IPS-18a (cell line): Measurements from ENCODE around the gene NDUFV3.

Source experiments
- H3K27ac ChIP-seq: one replicate; pipeline ENCODE4 v1.5.1; 2013; ENCODE audit warnings: low read length
- H3K27me3 ChIP-seq: one replicate; pipeline ENCODE4 v1.6.1; 2013; ENCODE audit warnings: mild to moderate bottlenecking, low read length; ENCODE audit not compliant: control insufficient read depth, insufficient read depth
- H3K36me3 ChIP-seq: one replicate; pipeline ENCODE4 v1.6.1; 2013; ENCODE audit warnings: low read depth, low read length; ENCODE audit not compliant: control insufficient read depth
- H3K4me1 ChIP-seq: one replicate; pipeline ENCODE4 v1.6.1; 2013; ENCODE audit warnings: low read depth, low read length; ENCODE audit not compliant: control insufficient read depth
- H3K4me3 ChIP-seq: one replicate; pipeline ENCODE4 v1.5.1; 2013; ENCODE audit warnings: low read length
- H3K9ac ChIP-seq: one replicate; pipeline ENCODE4 v1.6.1; 2013; ENCODE audit warnings: mild to moderate bottlenecking, low read length, moderate library complexity
- H3K9me3 ChIP-seq: one replicate; pipeline ENCODE4 v1.6.1; 2013; ENCODE audit warnings: low read depth, low read length; ENCODE audit not compliant: control insufficient read depth

The NDUFV3 gene

DNA sequence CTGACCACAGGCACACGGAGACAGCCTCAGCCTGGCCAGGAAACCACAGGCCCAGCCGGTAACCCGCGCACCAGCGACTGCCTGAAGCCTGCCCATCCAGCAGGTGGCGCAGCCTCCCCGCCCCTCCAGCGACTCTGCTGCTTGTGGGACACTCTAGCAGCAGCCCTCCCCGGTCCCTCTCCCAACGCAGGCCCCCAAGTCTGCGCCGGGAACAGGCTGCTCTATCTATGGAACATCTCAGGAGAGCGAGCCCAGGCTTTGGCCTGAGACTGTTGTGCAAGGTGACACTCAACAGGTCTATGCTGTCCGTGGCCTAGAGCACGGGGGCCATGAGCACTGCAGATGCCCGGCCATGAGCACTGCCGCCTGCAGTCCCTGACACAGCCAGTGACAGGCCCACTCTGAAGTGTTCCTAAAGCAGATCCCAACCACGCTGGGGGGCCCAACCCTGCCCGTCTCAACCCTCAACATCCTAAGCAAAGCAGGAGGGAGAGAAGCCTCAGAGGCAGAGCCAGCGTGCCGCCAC lies 42.2 kb upstream of the NDUFV3 start:
- no peaks in the 10 kb centered on the region for H3K4me1 ChIP-seq
- H3K36me3 ChIP-seq, result peaks cover 82% of the 10 kb centered on the region
- H3K9me3 ChIP-seq, result no peaks in the 10 kb centered on the region

DNA sequence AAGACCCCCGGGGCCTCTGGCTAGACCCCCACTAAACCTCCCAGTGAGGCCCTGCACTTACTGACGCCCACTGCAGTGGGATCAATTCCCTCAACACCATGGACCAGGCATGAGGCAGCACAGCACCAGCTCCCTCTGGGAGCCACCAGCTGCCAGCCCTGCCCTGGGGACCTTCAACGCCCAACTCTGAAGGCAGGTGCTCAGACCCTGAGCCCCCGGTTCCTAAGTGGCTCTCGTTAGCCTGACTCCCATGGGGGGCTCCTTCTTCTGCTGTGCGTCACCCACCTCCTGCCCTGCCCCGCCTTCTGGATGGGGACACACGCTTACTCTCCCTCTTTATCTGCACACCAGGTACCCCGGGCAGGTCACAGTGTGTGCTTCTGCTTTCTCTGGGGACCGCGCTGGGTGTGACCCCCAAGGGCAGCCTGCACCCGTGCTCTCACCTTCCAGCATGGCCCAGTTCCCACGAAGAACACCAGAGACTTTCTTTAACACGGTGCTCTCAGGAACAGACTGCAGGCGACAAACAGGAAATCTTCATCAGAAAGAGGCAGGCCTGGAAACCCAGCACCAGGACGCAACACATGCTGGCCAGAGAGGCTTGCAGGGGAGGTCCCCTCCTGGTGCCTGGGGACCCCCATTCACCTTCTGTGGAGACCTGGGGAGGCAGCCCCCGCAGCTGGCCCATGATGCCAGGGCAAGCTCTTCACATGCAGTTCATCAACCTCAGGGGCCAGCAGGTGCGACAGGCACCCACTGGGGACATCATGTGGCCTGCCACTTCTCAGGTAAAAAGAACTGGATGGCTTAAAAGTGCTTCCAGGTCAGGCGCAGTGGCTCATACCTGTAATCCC lies 41.1 kb upstream of the NDUFV3 start:
- peaks cover 86% of the 10 kb centered on the region for H3K36me3 ChIP-seq
- no peaks in the 10 kb centered on the region for H3K4me1 ChIP-seq
- H3K27me3 ChIP-seq, result no peaks in the 10 kb centered on the region
- H3K9me3 ChIP-seq, result no peaks in the 10 kb centered on the region
- H3K27ac ChIP-seq, result no peak overlapping the region
- no peak overlapping the region for H3K9ac ChIP-seq
- no peak overlapping the region for H3K4me3 ChIP-seq

More for the DNA sequence above, 42.2 kb upstream of the NDUFV3 start:
- no peak overlapping the region for H3K4me3 ChIP-seq
- no peak overlapping the region for H3K9ac ChIP-seq
- no peaks in the 10 kb centered on the region for H3K27me3 ChIP-seq
- no peak overlapping the region for H3K27ac ChIP-seq

DNA sequence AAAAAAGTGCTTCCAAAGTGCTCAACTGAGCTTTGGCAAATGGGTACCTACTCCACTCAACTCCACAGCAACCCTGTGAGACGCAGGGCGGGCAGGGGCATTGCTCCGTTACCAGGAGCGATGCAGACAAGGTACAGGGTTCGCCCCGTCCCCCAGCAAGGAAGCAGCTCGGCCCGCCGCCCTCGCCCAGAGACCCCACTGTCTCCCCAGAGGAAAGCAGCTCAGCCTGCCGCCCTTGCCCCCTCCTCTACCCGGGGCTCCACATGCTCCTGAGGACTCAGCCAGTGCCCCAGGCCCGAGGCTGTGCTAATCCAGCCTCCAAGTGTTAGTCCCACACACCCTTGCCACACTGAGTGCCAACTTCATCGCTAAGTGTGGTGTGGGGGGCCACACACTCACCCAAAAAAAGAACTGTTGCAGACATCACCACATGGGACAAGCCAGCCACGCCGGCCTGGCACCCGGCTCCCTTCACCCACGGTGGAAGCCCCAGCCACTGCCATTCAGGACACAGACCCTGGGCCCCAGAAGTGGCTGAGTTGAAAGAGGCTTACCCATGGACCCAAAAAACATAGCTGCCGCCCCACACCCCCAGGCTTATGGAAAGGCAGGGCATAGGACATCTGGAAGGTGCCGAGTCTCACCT lies 40.1 kb upstream of the NDUFV3 start:
- H3K36me3 ChIP-seq, result peaks cover 83% of the 10 kb centered on the region
- H3K27me3 ChIP-seq, result no peaks in the 10 kb centered on the region
- no peak overlapping the region for H3K4me3 ChIP-seq
- no peak overlapping the region for H3K9ac ChIP-seq
- no peaks in the 10 kb centered on the region for H3K9me3 ChIP-seq
- H3K4me1 ChIP-seq, result no peaks in the 10 kb centered on the region
- no peak overlapping the region for H3K27ac ChIP-seq

DNA sequence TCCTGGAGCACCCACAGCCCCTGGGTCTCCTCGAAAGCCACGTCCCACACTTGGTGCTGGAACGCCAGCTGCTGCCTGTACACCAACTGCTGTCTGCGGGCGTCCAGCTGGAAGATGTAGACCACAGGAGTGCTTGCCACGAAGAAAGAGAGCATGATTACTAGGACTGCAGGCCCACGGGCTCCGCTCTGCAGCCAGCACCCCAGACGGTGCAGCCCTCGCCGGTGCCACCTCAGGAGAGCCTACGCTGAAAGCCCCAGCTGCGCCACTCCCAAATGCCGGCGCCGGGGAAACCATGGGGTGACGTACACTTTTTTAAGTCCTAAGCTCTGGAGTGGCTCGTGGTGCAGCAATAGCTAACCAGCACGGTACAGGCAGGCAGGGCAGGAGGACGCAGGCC lies 39.5 kb upstream of the NDUFV3 start:
- Histone ChIP-seq H3K4me1 (no peaks in the 10 kb centered on the region), H3K27me3 (no peaks in the 10 kb centered on the region), H3K36me3 (peaks cover 87% of the 10 kb centered on the region), H3K4me3 (no peak overlapping the region), H3K9ac (no peak overlapping the region), H3K27ac (no peak overlapping the region), H3K9me3 (no peaks in the 10 kb centered on the region)

DNA sequence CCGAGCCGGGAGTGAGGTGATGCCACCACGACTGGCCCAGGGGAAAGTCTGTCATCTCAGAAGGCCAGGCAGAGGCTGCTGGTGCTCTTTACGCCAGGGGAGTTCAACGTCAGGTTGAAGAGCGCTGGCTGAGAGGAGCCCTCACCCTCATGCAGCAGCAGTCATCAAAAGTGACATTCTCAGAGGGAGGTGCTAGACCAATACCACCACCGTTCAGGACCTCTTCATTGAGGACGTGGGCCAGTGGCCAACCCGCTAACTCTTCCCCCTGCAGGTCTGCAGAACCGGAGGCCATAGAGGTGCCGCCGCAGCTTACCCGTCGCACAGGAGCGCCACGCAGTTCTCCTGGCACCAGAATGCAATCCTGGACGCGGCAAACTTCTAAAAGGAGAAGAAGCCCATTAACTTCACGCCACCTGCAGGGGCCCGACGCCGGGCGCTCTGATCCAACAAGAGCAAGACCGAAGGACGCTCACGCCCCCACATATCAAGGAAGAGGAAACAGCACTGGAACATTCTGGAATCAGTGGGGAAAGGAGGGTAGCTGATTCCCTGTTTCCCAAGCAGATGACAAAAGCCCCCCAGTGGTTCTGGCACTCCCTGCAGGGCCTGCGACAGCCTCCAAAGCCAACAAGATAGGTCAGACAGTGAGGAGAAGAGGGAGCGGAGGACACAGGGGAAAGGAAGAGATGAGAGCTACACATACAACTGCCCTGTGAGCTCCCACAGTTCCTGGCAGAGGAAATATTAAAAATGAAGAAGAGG lies 38.7 kb upstream of the NDUFV3 start:
- H3K9ac ChIP-seq, result no peak overlapping the region

DNA sequence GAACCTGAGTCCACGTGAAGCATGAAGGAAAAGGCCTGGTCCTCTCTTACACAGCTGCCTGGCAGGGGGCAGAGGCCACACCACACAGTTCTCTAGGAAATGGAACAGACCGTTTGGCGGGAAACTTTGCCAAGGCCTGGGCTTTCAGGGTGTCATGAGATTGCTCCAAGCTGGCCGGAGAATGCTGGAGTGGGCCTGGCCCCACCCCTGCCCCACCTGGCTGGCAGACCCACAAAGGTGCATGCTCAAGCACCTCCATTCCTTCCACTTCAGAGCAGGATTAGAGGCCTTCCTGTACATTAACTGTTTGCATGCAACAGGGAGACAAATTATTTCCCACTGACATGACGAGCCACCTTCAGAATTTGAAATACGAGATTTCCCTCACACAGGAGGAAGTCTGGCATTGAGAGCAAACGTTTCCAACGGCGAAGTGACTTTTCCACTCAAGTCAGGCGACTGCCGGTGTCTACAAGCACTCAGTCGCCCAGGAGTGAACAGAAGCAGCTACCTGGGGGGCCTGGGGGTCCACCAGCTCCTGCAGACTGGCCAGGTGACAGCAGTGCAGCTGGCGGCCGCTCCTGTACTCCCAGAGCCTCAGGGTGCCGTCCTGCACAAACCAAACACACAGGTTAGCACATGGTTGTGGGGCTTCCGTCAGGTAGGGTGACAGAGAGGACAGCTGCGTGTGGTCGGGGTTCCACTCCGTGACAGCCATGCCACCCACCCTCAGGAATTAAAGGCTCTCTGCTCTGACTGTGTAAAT lies 37.8 kb upstream of the NDUFV3 start:
- Histone ChIP-seq H3K4me3 (no peak overlapping the region), H3K9me3 (no peaks in the 10 kb centered on the region), H3K36me3 (peaks cover 88% of the 10 kb centered on the region), H3K9ac (no peak overlapping the region), H3K27ac (no peak overlapping the region), H3K4me1 (no peaks in the 10 kb centered on the region), H3K27me3 (no peaks in the 10 kb centered on the region)

More for the DNA sequence above, 38.7 kb upstream of the NDUFV3 start:
- Histone ChIP-seq H3K27ac (no peak overlapping the region), H3K4me3 (no peak overlapping the region), H3K36me3 (peaks cover 88% of the 10 kb centered on the region), H3K27me3 (no peaks in the 10 kb centered on the region), H3K4me1 (no peaks in the 10 kb centered on the region), H3K9me3 (no peaks in the 10 kb centered on the region)

DNA sequence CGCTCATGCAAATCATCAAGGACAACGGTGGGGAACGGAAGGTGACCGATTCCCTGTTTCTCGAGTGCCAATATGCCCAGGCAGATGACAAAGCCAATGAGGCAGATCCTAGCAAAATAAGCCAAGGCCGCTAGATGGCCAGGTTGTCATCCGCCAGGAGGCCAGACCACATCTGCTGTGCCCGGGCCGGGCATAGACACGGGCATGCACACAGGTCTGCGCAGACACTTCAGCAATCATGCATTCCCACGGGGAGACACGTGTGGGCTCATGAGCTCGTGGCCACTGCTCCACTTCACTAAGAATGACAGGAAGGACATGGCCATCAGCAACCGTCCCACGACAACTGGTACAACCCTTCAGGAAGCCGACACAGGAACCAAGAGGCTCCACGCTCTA lies 37.2 kb upstream of the NDUFV3 start:
- no peak overlapping the region for H3K27ac ChIP-seq
- H3K27me3 ChIP-seq, result no peaks in the 10 kb centered on the region
- H3K36me3 ChIP-seq, result peaks cover 89% of the 10 kb centered on the region
- H3K9me3 ChIP-seq, result no peaks in the 10 kb centered on the region
- H3K9ac ChIP-seq, result no peak overlapping the region
- H3K4me1 ChIP-seq, result no peaks in the 10 kb centered on the region
- H3K4me3 ChIP-seq, result no peak overlapping the region

DNA sequence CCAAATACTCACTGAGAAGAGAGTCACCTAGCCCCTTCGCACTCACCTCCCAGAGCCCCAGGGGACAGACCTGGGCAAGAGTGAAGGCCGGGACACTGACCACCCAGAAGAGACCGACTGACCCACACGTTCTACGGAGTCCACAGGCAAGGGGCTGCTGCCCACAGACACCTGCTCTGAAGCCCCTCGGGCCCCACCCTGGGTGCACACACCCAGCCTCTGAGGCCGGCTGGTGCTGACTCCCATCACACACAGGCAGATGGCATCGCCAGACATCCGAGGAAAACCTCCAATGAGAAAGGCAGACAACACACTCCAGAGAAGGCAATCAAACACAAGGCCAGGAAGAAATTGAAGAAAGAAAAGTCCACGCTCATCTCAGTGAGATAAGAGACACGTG lies 35.9 kb upstream of the NDUFV3 start:
- Histone ChIP-seq H3K4me1 (no peaks in the 10 kb centered on the region), H3K27ac (no peak overlapping the region), H3K9me3 (no peaks in the 10 kb centered on the region), H3K9ac (no peak overlapping the region), H3K27me3 (no peaks in the 10 kb centered on the region), H3K4me3 (no peak overlapping the region), H3K36me3 (peaks cover 87% of the 10 kb centered on the region)

DNA sequence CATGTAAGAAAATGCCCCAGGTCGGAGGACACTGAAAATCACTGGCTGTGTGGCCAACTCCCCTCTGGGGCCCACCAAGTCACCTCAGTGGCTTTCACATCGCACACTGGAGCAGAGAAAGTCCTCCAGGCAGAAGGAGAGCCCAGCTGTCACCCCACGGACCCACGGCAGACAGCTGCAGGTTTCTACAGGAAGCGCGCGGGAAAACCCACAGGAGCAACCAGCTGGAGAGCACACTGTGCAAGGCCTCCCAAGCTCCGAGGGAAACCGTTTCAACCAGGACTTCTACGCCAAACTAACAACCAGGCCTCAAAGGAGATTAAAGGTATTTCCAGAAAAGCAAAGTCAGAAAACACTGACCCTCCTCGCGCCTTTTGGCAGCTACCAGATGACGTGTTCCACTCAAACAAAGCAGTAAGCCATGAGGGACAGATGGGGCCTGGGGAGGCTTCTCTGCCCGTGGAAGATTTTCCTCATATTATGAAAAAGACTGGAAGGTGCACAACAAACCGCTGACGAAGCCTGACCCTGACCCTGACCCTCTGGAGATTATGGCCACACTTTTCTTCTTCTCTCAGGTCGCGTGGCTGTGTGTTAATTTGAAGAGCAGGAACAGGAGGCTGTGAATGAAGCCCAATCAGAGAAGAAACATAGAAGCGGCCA lies 34.8 kb upstream of the NDUFV3 start:
- Histone ChIP-seq H3K9me3 (no peaks in the 10 kb centered on the region), H3K36me3 (peaks cover 89% of the 10 kb centered on the region), H3K4me1 (no peaks in the 10 kb centered on the region), H3K9ac (no peak overlapping the region), H3K27ac (no peak overlapping the region), H3K27me3 (no peaks in the 10 kb centered on the region), H3K4me3 (no peak overlapping the region)

DNA sequence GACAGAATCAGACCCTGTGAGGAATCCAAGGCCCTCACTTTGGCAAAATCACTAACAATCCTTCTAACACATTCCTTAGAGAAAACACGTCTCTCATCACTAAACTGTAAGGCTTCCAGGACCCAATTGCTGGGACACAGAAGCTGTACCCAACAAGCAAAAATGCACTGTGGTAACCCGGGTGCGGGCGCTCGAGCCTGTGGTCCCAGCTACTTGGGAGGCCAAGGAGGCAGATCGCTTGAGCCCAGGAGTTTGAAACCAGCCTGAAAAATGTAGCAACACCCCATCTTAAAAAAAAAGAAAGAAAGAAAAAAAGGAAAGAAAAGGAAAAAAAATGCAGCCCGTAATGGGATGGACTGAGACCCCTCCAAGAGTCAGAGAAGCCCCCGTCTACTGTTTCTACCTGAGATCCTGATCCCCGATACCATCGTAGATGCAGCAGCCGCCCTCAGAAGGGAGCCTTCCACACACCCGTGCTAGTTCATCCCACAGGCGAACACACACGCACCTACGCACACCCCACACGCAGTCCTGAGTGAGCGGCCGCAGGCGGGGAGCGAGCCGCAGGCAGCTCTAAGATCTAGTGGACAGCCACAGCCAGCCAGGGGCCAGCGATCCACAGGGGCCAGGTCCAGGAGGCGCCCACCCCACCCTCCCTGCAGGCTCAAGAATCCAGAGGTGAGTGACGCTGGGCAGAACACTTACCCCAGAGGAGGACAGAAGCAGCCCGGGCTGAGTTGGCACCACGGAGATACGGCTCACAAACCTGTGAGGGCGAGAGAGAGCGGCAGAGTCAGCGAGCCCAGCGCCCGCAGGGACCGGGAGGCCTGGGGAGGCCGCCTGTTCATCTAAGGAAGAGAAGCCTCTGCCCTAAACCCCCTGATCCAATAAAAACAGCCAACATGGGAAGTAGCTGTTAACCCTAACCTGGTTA lies 33.9 kb upstream of the NDUFV3 start:
- H3K9me3 ChIP-seq, result no peaks in the 10 kb centered on the region
- H3K9ac ChIP-seq, result no peak overlapping the region
- H3K36me3 ChIP-seq, result peaks cover 83% of the 10 kb centered on the region
- H3K4me3 ChIP-seq, result no peak overlapping the region
- no peaks in the 10 kb centered on the region for H3K27me3 ChIP-seq
- no peaks in the 10 kb centered on the region for H3K4me1 ChIP-seq
- no peak overlapping the region for H3K27ac ChIP-seq
